ENCODE measurements around the gene ACSM3.
"Not testable (repeated sequence)": the region's sequence is repeated elsewhere in the genome, so short reads cannot be mapped to it uniquely, and the experiment has no call there.

ACSM3 gene, protein sequence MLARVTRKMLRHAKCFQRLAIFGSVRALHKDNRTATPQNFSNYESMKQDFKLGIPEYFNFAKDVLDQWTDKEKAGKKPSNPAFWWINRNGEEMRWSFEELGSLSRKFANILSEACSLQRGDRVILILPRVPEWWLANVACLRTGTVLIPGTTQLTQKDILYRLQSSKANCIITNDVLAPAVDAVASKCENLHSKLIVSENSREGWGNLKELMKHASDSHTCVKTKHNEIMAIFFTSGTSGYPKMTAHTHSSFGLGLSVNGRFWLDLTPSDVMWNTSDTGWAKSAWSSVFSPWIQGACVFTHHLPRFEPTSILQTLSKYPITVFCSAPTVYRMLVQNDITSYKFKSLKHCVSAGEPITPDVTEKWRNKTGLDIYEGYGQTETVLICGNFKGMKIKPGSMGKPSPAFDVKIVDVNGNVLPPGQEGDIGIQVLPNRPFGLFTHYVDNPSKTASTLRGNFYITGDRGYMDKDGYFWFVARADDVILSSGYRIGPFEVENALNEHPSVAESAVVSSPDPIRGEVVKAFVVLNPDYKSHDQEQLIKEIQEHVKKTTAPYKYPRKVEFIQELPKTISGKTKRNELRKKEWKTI

DNA sequence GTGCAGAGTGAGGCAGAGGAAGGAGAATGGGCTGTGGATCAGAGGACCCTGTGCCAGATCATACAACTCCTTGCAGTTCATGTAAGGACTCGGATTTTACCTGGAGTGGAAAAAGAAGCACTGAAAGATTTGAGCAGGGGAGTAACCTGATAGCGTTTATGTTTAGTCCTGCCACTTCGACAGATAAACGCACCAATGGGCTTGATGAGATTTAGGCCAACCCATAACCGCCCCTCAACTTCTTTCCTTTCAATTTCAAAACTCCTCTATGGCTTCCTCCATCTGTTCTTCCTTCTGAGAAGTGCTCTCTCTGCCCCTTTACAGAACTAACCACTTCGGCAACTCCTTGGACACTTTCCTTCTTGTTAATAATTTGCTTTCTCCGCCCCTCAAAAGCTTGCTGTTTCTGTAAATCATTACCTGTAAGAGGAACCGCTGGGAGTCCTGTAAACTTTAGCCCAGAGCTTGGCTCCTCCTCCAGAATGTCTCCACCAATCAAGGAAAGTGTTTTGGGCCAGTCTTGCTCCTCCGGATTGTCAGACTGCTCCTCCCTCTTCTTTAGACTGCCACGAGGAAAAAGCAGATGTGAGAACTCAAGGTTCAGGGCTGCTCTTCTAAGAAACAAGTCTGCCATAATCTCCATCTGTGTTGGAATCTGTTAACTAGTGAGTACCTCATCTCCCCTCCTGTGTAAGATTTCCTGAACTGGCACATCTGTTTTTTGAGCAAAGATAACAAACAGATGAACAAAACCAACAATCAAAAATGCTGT lies at the start of gene ACSM3:
TSS of gene ACSM3 (plus strand) at position 554 of the 772 bp plus-strand sequence. CDS start 6,021 bp downstream, outside the sequence.
- no peak for DNase-seq

DNA sequence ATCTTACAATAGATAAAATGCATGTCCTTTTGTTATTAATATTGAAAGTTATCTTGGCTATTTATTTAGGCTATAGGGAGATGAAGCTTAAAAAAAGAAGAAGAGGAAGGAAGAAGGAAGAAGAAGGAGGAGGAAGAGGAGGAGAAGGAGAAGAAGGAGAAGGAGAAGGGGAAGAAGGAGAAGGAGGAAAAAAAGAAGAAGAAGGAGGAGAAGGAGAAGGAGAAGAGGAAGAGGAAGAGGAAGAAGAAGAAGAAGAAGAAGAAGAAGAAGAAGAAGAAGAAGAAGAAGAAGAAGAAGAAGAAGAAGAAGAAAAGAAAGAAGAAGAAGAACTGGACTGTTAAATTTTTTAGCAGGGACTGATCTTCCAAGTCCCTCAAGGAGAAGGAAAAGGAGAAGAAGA lies 46.1 kb upstream of the ACSM3 start:
- not testable (repeated sequence) for DNase-seq

DNA sequence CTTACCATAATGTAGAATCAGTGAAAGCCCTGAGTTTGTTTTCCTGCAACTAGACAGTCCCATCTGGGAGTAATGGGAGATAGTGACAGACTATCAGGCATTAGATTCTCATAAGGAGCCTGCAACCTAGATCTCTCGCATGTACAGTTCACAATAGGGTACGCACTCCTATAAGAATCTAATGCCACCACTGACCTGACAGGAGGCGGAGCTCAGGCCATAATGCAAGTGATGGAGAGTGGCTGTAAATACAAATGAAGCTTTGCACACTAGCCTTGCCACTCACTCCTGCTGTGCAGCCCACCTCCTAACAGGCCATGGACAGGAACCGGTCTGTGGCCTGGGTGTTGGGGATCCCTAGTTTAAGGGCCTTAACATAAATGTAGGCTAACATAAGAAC lies 43.6 kb upstream of the ACSM3 start:
- no peak for DNase-seq

DNA sequence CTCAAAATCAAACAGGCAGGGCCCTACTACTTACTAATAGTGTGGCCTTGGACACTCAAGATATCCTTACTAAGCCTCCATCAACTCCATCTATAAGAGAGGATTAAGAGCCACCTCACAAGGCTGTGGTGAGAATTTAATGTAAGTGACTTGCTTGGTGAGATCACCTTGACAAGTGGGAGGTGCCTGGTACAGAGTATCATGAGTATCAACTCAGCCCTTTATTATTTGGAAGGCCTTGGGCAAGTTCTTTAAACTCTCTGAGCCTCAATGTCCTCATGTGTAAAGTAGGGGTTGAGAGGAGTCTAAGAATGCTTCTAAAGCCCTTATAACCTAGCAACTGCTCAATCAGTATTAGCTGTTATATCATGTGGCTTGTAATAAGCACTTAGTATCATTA lies 37.2 kb upstream of the ACSM3 start:
- no peak for DNase-seq

DNA sequence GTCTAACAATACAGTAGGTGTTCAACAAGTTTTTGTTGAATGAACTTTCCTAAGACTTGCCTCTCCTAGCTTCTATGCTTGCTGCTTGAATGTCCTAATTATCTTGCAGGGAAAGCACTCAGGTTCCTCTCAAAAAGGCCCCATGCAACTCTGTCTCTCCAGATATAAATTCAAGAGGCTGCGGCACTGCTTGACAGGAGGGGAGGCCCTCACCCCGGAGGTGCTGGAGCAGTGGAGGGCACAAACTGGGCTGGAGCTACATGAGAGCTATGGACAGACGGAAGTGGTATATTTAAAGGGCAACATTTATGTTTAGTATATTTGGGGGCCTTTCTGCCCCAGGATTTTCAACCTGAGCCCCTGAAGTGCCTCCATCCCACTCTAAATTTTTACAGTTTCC lies 36.6 kb upstream of the ACSM3 start:
- no peak for DNase-seq

DNA sequence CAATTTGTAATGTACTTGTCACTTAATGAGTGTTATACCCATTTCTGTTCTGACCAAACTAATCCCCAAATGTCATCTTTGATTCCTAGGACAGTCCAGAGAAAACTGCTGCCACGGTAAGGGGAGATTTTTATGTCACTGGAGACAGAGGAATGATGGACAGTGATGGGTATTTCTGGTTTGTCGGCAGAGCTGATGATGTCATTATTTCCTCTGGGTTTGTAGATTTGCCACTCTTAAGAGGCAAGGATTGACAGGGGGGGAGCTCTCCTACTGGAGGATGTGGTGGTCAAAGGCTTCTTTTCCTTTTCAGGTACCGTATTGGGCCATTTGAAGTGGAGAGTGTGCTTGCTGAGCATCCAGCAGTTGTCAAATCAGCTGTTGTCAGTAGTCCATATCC lies 34.7 kb upstream of the ACSM3 start:
- no peak for DNase-seq

DNA sequence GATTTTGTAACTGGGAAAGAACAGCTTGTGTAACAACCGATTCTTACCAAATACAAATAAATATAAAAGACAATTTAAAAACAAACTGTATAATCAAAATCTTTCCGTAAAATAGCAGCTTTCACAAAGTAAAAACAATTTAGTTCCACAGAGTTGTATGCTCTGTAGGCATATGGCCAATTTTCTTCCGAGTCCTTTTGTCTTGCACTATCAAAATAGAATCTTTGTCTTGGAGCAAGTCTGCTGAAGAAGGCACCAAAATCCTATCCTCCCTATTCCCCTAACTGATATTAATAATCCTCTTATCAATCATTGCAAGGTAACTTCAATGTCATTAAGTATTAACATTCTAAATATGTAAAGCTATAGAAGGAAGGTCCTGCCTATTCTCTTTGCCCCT lies 29.8 kb upstream of the ACSM3 start:
- no peak for DNase-seq

DNA sequence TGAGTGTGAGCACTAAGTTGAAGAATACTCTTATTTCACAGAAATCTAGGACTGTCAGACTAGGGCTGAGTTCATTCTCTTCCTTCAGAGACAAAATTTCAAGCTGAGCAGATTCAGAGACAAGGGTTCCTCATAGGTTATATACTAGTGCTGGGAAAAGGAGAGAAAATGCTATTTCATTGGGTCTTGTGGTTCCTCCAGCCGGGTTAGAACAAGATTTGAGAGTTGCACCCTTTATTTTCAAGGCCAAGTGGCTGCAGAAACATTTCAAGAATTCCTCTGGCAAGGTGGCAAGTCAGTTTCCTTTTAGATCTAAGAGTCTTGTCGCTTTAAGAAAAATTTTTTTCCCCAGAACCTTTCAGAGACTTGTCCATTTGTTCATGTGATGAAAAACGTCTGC lies 29.0 kb upstream of the ACSM3 start:
- DNase-seq: no peak

DNA sequence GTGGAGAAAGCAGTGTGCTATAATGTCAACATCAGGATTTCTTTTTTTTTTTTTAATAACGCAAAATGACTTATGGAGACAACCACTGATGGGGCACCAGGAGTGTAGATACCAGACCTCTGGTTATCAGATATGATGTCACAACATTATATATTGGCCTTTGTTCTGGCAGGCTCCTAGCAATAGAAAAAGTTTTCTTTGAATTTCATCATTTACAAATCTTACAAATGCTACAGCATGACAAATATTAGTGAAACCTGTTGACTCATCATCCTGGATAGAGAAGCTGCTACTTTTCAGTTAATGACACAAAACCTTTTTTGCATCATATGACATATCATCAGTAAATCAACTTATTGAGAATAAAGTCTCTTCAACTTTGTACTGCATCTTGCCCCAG lies 28.3 kb upstream of the ACSM3 start:
- no peak for DNase-seq

DNA sequence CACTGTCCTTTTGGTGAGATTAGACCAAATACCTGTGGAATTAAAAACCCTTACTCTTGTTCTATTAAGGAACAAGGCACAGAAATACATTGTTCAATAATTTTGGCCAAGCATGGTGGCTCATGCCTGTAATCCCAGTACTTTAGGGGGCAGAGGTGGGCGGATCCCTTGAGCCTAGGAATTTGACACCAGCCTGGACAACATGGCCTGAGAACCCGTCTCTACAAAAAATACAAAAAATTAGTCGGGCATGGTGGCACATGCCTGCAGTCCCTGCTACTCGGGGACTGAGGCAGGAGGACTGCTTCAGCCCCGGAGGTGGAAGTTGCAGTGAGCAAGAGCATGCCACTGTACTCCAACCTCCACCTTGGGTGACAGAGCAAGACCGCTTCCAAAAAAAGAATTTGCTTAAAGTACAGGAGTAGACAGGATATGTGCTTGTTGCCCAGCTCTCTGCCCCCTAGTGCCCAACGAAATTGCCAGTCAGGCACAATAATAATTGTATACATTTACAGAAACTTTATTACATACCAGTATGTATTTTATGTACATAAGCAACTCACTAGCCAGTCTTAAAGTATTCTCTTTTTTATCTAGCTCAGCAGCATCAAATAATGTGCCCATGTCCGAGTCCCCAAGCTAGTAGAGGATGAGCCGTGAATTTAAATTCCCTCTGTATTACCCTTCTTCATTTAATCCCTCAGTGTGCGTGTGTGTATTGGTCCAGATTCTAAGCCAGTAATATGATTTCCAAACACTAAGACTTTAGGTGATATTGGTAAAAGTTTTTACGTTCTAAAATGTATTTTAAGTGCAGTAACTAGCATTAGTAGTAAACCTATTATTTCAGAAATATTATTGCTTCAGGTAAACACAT lies 23.6 kb upstream of the ACSM3 start:
- DNase-seq: no peak

DNA sequence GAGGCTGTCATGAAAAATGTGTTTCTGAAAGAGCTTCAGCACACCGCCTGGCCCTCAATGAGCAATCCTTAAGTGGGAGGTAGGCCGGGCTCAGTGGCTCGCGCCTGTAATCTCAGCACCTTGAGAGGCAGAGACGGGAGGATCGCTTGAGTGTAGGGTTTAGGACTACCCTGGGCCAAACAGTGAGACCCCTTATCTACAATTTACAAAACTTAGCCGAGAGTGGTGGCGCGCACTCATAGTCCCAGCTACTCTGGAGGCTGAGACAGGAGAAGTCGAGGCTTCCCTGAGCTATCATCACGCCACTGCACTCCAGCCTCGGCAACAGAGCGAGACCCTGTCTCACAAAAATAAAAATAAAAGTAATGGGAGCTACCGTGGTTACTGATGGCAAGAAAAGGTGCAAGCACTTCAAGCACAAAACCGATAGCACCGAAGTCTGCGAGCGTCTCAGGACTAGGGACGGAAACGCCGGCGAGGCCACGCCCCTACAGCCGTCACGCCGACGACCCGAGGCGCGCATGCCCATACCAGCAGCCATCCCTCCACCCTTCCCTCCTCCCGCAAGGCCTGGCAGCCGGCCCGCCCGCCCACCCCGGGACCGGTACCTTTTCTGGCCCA lies 22.8 kb upstream of the ACSM3 start:
- peak; percentile 55 for DNase-seq

DNA sequence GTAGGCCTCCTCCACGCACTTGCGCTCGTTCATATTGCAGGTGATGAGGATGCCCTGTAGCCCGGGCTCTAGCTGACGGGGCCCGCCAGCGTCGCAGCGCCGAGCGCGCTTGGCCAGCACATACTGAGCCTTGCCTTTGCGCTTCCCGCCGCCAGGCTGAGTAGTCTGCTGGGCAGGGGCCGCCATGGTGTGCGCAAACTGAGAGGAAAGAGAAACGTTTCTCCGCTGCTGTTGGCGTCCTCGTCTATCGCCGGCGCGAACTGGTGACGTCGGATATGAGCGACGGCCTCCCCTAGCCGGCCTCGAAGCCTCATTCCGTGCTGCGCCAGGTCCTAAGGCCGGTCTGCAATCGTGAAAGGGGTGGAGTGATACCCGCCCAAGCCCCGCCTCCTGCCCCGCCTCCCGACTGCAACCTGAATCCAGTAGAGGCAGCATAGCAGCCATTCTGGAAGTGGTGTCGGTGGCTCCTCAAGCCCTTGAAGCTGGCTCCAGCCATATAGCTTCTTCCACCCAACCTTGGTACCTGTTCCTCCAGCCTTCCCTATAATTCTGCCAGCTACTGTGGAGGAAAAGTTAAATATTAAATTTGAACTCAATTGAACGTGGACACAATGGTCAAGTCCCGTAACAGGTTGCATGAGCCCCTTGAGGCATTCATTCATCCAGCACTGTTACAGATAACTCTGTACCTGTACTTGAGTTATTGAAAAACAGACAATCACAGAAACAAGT lies 22.1 kb upstream of the ACSM3 start, which contains the start of gene THUMPD1:
TSS of gene THUMPD1 (minus strand) at position 265 of the 732 bp plus-strand sequence. CDS start at position 186, 79 bp downstream.
- DNase-seq: peak; percentile 74

DNA sequence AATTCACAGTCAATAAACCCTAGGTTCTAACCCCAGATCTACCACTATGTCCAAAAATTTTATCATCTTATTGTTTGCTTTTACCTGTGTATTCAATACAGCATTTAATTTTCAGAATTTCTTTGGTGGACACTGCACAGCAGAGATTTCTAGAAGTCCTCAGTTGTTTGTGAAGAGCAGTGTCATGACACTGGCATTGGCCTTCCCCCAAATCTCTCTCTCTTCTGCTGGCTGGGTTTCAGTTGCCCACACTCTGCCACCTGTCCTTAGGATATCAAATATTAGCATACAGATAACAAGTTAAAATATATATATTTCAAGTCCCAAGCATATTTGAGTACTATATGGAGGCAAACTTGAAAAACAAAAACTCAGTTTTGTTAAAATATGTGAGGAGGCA lies 20.2 kb upstream of the ACSM3 start:
- DNase-seq: no peak

DNA sequence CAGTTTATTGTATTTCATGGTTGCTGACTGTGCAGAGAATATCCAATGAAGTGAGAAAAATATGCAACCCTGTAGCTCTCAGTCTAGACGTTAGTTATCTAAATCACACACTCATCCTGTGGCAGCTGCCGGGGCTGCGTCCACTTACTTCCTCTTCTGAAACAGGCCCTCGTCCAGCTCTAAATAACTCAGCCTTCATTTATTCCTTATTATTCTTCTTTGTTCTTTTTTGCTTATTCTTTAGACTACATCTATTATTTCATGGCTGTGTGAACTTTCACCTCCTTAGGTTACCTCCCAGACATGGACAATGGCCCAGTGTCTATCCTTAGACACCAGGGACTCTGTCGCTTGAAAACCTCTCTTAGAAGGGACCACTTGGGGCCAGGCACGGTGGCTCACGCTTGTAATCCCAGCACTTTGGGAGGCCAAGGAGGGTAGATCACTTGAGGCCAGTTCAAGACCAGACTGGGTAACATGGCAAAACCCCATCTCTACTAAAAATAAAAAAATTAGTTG lies 18.8 kb upstream of the ACSM3 start:
- no peak for DNase-seq

DNA sequence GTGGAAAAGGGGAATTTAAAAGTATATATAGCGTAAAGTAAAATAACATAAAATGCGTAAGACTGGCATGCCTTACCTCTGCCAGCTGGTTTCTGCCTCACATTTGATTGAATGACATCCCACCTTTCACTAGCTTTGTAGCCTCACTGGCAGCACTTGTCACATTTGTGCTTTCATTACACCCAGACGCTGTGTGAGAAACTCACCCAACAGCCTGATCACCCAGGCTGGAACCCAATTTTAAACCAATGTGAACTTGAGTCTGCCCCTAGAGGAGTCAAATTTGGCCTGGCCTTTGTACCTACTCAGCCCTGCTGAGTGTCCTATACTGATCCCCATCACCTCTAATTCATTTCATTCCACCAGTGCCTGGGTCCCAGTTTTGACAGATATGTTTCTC lies 17.4 kb upstream of the ACSM3 start:
- DNase-seq: no peak

DNA sequence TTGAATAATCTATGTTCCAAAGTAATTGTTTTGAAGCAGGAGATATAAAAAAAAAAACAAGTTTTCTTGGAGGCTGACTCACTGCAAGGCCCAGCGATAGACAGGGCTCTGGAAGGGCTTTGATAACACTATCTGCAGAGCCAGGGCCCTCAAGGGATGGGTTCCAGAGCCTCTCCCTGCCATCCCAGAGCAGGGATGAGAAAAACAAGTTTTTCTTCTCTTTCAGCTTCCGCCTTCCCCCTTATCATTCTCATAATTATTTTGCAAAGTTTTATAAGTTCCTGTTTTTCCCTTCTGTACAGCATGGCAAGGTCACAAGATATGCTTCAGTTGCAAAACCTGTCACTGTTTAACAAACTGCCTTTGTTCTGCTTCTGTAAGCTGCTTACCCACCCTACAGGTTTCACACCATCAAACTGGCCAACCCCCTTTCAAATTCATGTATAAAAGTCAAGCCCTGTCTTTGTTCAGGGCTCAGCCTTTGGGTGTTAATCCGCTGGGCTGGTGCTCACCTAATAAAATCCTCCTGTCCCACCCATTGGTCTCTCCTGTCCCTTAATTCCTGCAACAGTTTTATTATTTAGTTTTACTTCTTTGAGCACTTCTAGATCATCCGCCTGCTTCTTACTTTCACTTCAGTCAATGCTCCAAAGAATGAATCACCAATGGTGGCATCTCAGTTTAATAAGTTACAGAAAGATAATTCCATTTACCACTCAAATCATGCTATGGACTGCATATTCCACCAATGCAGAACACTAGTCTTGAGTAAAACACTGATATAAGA lies 16.6 kb upstream of the ACSM3 start:
- DNase-seq: no peak

DNA sequence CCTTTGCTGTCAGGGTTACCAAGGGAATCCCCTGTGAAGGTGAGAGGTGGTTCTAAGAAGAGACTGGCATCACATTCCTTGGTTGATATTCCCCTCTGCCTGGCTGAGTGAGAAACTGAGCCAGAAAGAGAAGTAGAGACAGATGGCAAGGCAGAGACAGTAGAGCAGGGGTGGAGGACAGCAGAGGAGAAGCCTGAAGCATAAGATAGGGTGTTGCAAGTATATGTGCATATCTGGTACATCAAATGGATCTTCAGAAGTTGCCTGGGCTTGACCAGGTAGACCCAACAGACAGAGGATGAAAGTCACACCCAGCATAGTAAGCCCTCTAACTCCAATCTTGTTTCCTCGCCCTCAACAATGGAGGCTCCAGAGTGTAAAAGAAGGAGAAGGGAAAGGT lies 14.3 kb upstream of the ACSM3 start:
- no peak for DNase-seq

DNA sequence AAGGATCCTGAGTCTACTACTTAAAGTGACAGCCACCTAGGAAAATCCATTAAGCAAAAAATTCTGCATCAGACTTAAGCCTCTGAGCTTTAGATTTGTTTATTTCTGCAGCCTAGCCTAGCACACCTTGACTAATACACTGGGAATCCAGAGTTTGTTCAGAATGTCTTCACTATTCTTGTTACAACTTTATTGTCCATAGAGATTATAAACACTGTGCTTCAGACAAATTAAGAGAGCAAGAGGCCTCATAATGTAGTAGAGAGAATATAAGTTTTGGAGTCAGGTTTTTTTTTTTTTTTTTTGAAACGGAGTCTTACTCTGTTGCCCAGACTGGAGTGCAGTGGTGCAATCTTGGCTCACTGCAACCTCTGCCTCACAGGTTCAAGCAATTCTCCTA lies 13.3 kb upstream of the ACSM3 start:
- no peak for DNase-seq

DNA sequence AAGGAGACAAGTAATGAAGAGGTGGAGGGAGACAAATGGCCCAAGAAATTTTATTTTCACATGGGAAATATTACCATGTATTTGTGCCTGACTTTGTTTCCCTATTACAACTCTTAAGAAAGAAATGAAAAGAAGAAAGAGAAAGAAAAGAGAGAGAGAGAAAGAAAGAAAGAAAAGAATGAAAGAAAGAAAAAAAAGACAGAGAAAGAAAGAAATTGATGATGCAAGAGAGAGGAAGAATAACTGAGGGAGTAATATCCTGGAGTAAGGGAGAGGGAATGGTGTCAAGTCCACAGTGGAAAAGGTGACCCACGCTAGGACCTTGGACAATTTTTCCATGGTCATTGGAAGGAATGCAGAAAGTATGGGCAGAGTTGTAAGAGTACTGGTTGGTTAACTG lies 10.1 kb upstream of the ACSM3 start:
- no peak for DNase-seq

DNA sequence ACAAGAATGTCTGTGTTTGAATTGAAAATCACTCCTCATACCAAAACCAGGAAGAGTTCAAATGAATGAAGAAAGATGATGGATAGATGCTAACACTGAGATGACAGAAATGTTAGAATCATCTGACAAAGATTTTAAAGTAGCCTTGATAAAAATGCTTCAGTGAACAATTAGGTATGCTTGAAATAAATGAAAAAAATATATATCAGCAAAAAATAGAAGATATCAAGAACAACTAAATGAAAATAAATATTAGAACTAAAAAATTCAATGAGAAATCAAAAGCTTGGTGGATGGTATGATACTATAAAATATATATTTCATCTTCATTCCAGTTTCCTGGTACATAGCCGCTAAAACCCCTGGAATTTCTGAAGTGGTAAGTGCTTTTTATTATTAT lies 8.6 kb upstream of the ACSM3 start:
- no peak for DNase-seq

DNA sequence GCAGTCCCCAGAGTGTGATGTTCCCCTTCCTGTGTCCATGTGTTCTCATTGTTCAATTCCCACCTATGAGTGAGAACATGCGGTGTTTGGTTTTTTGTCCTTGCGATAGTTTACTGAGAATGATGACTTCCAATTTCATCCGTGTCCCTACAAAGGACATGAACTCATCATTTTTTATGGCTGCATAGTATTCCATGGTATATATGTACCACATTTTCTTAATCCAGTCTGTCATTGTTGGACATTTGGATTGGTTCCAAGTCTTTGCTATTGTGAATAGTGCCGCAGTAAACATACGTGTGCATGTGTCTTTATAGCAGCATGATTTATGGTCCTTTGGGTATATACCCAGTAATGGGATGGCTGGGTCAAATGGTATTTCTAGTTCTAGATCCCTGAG lies 8.0 kb upstream of the ACSM3 start:
- DNase-seq: not testable (repeated sequence)

All from NCI-H1105 treated with DMSO at 0.1 percent for 48 hours (cell line).